ENCODE measurements around the gene SCAF1.
"Not testable (repeated sequence)": the region's sequence is repeated elsewhere in the genome, so short reads cannot be mapped to it uniquely, and the experiment has no call there.

The SCAF1 gene

GRCh38 chr19:49616945-49617344, 25.1 kb upstream of the SCAF1 start:
- no peak for TF ChIP-seq CTCF (IDR thresholded peaks at IDR 0.05)
- TF ChIP-seq ZFX (IDR thresholded peaks at IDR 0.05; ENCODE audit: borderline replicate concordance), result no peak

GRCh38 chr19:49617860-49618259, 24.1 kb upstream of the SCAF1 start:
- H3K27ac ChIP-seq, result not testable (repeated sequence)

More at GRCh38 chr19:49616945-49617344, 25.1 kb upstream of the SCAF1 start:
- H3K27ac ChIP-seq, result no peak overlapping the region

GRCh38 chr19:49624967-49625910, 16.8 kb upstream of the SCAF1 start:
- no peak overlapping the region for H3K27ac ChIP-seq
- TF ChIP-seq ZFX (IDR thresholded peaks at IDR 0.05; ENCODE audit: borderline replicate concordance) (no peak), CTCF (IDR thresholded peaks at IDR 0.05) (no peak)

- H3K27ac ChIP-seq, result no peak overlapping the region
Measured at GRCh38 chr19:49626226-49626625, 15.8 kb upstream of the SCAF1 start.

GRCh38 chr19:49629659-49630058, 12.3 kb upstream of the SCAF1 start:
- no peak overlapping the region; the same call in 1 of the 2 replicates for H3K27ac ChIP-seq
- TF ChIP-seq ZFX (IDR thresholded peaks at IDR 0.05; ENCODE audit: borderline replicate concordance) (no peak), CTCF (IDR thresholded peaks at IDR 0.05) (no peak)

More at GRCh38 chr19:49626226-49626625, 15.8 kb upstream of the SCAF1 start:
- TF ChIP-seq ZFX (IDR thresholded peaks at IDR 0.05; ENCODE audit: borderline replicate concordance), result no peak
- no peak for TF ChIP-seq CTCF (IDR thresholded peaks at IDR 0.05)

- no peak for TF ChIP-seq ZFX (IDR thresholded peaks at IDR 0.05; ENCODE audit: borderline replicate concordance)
- no peak for TF ChIP-seq CTCF (IDR thresholded peaks at IDR 0.05)
- peak overlapping the region; percentile 17; the same call in 1 of the 2 replicates for H3K27ac ChIP-seq
Measured at GRCh38 chr19:49631014-49631588, 10.9 kb upstream of the SCAF1 start.

GRCh38 chr19:49631610-49632192, 10.3 kb upstream of the SCAF1 start:
- peak overlapping the region; percentile 17; the same call in 1 of the 2 replicates for H3K27ac ChIP-seq
- no peak for TF ChIP-seq CTCF (IDR thresholded peaks at IDR 0.05)
- no peak for TF ChIP-seq ZFX (IDR thresholded peaks at IDR 0.05; ENCODE audit: borderline replicate concordance)
